HepG2 (cell line): Measurements from ENCODE around the gene BCL6. TPM values are rescaled to one million over a fixed set of nuclear protein-coding genes. Genes with fewer than 3 reads are reported as not detected.

ENCODE experiments used
- AGO2 ChIP-seq: fragments of 200-400 bp; formaldehyde crosslinking; optimal IDR thresholded peaks from 2 replicates; pipeline ENCODE3; 2017; ENCODE audit warnings: mild to moderate bottlenecking, low read depth, low read length, moderate library complexity
- CAMTA2 ChIP-seq: sonication (generic); formaldehyde crosslinking; IDR thresholded peaks from 2 replicates; pipeline ENCODE4 v1.4.0; 2020; ENCODE audit warnings: mild to moderate bottlenecking, missing genetic modification reagents, borderline replicate concordance
- FOXO1 ChIP-seq: sonication (generic); formaldehyde crosslinking; IDR thresholded peaks from 2 replicates; pipeline ENCODE4 v1.4.0; 2020; ENCODE audit warnings: missing genetic modification reagents
- GATA4 ChIP-seq: sonication (generic); IDR thresholded peaks from 2 replicates; pipeline ENCODE4 v1.6.1; 2016; ENCODE audit warnings: antibody characterized with exemption, low read depth, borderline replicate concordance
- KAT8 ChIP-seq: IDR thresholded peaks from 2 replicates; pipeline ENCODE4 v1.6.1; 2016; ENCODE audit warnings: missing genetic modification reagents, missing compliant biosample characterization
- KDM5B ChIP-seq: sonication (generic); formaldehyde crosslinking; IDR thresholded peaks from 2 replicates; pipeline ENCODE4 v1.4.0; 2020; ENCODE audit warnings: missing genetic modification reagents, mild to moderate bottlenecking, borderline replicate concordance
- MEIS2 ChIP-seq: sonication (generic); formaldehyde crosslinking; IDR thresholded peaks from 2 replicates; pipeline ENCODE4 v1.9.0; 2021; ENCODE audit warnings: mild to moderate bottlenecking, missing genetic modification reagents
- RBM22 ChIP-seq: fragments of 200-400 bp; formaldehyde crosslinking; optimal IDR thresholded peaks from 2 replicates; pipeline ENCODE3; 2017; ENCODE audit warnings: mild to moderate bottlenecking, low read length, moderate library complexity
- TARDBP ChIP-seq: sonication (generic); formaldehyde crosslinking; IDR thresholded peaks from 2 replicates; pipeline ENCODE4 v1.8.0; 2022; ENCODE audit warnings: mild to moderate bottlenecking, missing genetic modification reagents
- YY1 ChIP-seq: IDR thresholded peaks from 2 replicates; pipeline ENCODE4 v1.6.1; 2011; ENCODE audit warnings: low read length, low read depth, moderate library complexity, mild to moderate bottlenecking; ENCODE audit not compliant: insufficient read depth, insufficient replicate concordance
- ZBTB3 ChIP-seq: sonication (generic); formaldehyde crosslinking; IDR thresholded peaks from 2 replicates; pipeline ENCODE4 v1.4.0; 2020; ENCODE audit warnings: low read depth, mild to moderate bottlenecking, moderate library complexity, missing genetic modification reagents, borderline replicate concordance
- ZBTB4 ChIP-seq: sonication (generic); formaldehyde crosslinking; IDR thresholded peaks from 2 replicates; pipeline ENCODE4 v1.4.0; 2020; ENCODE audit warnings: missing genetic modification reagents, mild to moderate bottlenecking, borderline replicate concordance
- ZBTB40 ChIP-seq, 2 experiments: fragments of 450-650 bp in 1 of 2; sonication (generic) in 1 of 2; formaldehyde crosslinking in 1 of 2; IDR thresholded peaks; 2 replicates each; pipeline versions ENCODE4 v1.6.1 to v1.8.0; 2016 to 2022; ENCODE audit warnings: antibody characterized with exemption in 1 of 2, mild to moderate bottlenecking in 1 of 2, missing genetic modification reagents in 1 of 2
- ZNF607 ChIP-seq: sonication (generic); formaldehyde crosslinking; IDR thresholded peaks from 2 replicates; pipeline ENCODE4 v1.5.1; 2020; ENCODE audit warnings: missing genetic modification reagents, mild to moderate bottlenecking, borderline replicate concordance
- ZNF761 ChIP-seq: sonication (generic); formaldehyde crosslinking; conservative IDR thresholded peaks from 2 replicates; pipeline ENCODE4 v1.4.0; 2020; ENCODE audit warnings: mild to moderate bottlenecking, missing genetic modification reagents
- polyA plus RNA-seq, 8 experiments: library from polyadenylated mRNA; depleted of rRNA in 3 of 8; stranded (reverse) in 7 of 8; unstranded in 1 of 8; fragments of >200 nt; fragmentation: Illumina TruSeq in 4 of 8; extraction: Trizol in 4 of 8; gene quantifications; 2 replicates each; pipeline versions ENCODE4 v1.2.1 to v1.2.3, GENCODE V29; 2011 to 2016; ENCODE audit warnings: low read depth in 4 of 8, missing spikeins in 1 of 8, mixed read lengths in 1 of 8; ENCODE audit not compliant: insufficient read depth in 1 of 8
- total RNA-seq, 5 experiments: library from RNA; depleted of rRNA; stranded (reverse); fragments of >200 nt; fragmentation: Illumina TruSeq; extraction: Trizol; gene quantifications; 2 replicates each; pipeline ENCODE4 v1.2.3, GENCODE V29; 2016; ENCODE audit warnings: low read depth in 1 of 5

Gene BCL6
- total and polyA plus RNA-seq, 2 of the 13 experiments (the other 11 are each of a cell fraction or from before 2014, with no cell fraction given): 21.2 to 53.7 TPM

- TF ChIP-seq ZBTB40 (IDR thresholded peaks at IDR 0.05): no peak
- TF ChIP-seq ZBTB40 (CRISPR knock-in tag; IDR thresholded peaks at IDR 0.05): peak; percentile 70; the same call in 1 of the 2 replicates
- no peak; the same call in 1 of the 2 replicates for TF ChIP-seq FOXO1 (CRISPR knock-in tag)
- TF ChIP-seq YY1: no peak
- no peak for TF ChIP-seq TARDBP
- no peak for TF ChIP-seq RBM22
- peak; percentile 54; the same call in 1 of the 2 replicates for TF ChIP-seq KDM5B (CRISPR knock-in tag)
- peak; percentile 66; the same call in 1 of the 2 replicates for TF ChIP-seq KAT8 (CRISPR knock-in tag)
- peak; percentile 82 for TF ChIP-seq AGO2
- peak; percentile 83; the same call in 1 of the 2 replicates for TF ChIP-seq GATA4
- peak; percentile 59; the same call in 1 of the 2 replicates for TF ChIP-seq MEIS2
- no peak for TF ChIP-seq ZNF607 (CRISPR knock-in tag)
- TF ChIP-seq ZBTB3 (CRISPR knock-in tag): no peak
- TF ChIP-seq ZBTB4 (CRISPR knock-in tag): no peak; the same call in 1 of the 2 replicates
- 0 out of 2 replicates have a peak, but pooled peaks have one; percentile 31 for TF ChIP-seq CAMTA2 (CRISPR knock-in tag)
- TF ChIP-seq ZNF761 (CRISPR knock-in tag): no peak
Measured at GRCh38 chr3:187719628-187720336, 25.5 kb downstream of the BCL6 start (continued).
